HG02623 (cell line): ENCODE results near the gene MRPL40.
A peak's percentile ranks its signal among the peaks of the same experiment; 100 is the strongest.

Source experiments
- ATAC-seq: cut with Tn5 transposase; IDR thresholded peaks from one replicate; pipeline ENCODE4 v1.9.1; 2021; ENCODE audit warnings: moderate library complexity; ENCODE audit not compliant: unreplicated experiment

Gene MRPL40

GRCh38 chr22:19432133-19432851 lies at the start of gene MRPL40:
Gene MRPL40 (plus strand): TSS chr22:19432545. CDS start chr22:19432555, 10 bp downstream.
- peak; percentile 77 for ATAC-seq

- no peak for ATAC-seq
Measured at GRCh38 chr22:19383292-19383691, 49.1 kb upstream of the MRPL40 start.

GRCh38 chr22:19385221-19385906 lies 47.0 kb upstream of the MRPL40 start:
- no peak for ATAC-seq

GRCh38 chr22:19386248-19386647 lies 46.1 kb upstream of the MRPL40 start:
- no peak for ATAC-seq

GRCh38 chr22:19387038-19387437 lies 45.3 kb upstream of the MRPL40 start:
- no peak for ATAC-seq

- no peak for ATAC-seq
Measured at GRCh38 chr22:19387575-19387974, 44.8 kb upstream of the MRPL40 start.

GRCh38 chr22:19393704-19394103 lies 38.6 kb upstream of the MRPL40 start:
- no peak for ATAC-seq

GRCh38 chr22:19394274-19395050 lies 37.9 kb upstream of the MRPL40 start:
- no peak for ATAC-seq

- ATAC-seq = no peak
Measured at GRCh38 chr22:19395276-19395675, 37.1 kb upstream of the MRPL40 start.

GRCh38 chr22:19396561-19396933 lies 35.8 kb upstream of the MRPL40 start:
- ATAC-seq = no peak

- no peak for ATAC-seq
Measured at GRCh38 chr22:19396934-19397733, 35.2 kb upstream of the MRPL40 start.

GRCh38 chr22:19397734-19398104 lies 34.6 kb upstream of the MRPL40 start:
- ATAC-seq = no peak

- no peak for ATAC-seq
Measured at GRCh38 chr22:19398206-19398605, 34.1 kb upstream of the MRPL40 start.

GRCh38 chr22:19398652-19399051 lies 33.7 kb upstream of the MRPL40 start:
- ATAC-seq = no peak

GRCh38 chr22:19400881-19401280 lies 31.5 kb upstream of the MRPL40 start:
- ATAC-seq = no peak

GRCh38 chr22:19401483-19401882 lies 30.9 kb upstream of the MRPL40 start:
- ATAC-seq = no peak

GRCh38 chr22:19402642-19403191 lies 29.6 kb upstream of the MRPL40 start:
- ATAC-seq = no peak

GRCh38 chr22:19404676-19405075 lies 27.7 kb upstream of the MRPL40 start:
- ATAC-seq = no peak

- no peak for ATAC-seq
Measured at GRCh38 chr22:19405133-19405532, 27.2 kb upstream of the MRPL40 start.

- no peak for ATAC-seq
Measured at GRCh38 chr22:19405652-19406051, 26.7 kb upstream of the MRPL40 start.
